ENCODE data around the gene LCK. TPM values are rescaled to one million over a fixed set of nuclear protein-coding genes. Genes with fewer than 3 reads are reported as not detected.

The LCK gene
- total RNA-seq, 2 experiments from 2014 or later = 289 to 292 TPM

- peak; percentile 65 for ATAC-seq
These were observed 70.7 kb downstream of the LCK start for GRCh38 chr1:32321712-32322291.

DNA sequence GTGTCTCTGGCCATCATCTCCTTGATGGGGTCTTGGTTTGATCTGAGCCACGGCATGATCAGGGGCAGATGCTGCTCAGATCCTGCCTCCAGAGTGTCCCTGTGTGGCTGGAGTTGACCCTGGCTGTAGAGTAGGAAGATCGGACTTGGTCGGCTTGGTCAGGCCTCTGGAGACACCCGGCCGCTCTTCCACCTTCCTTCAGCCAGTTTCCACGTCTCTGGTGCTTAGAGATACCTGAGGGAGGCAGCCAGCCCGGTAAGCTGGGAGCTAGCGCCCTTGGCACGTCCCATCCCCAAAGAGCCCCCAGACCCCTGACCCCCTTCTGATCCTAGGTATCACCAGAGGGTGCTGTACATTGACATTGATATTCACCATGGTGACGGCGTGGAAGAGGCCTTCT is 76.1 kb downstream of the LCK start:
- DNase-seq (no peak), ATAC-seq (no peak)
- no peak for TF ChIP-seq CTCF (IDR thresholded peaks at IDR 0.05)
- ChIA-PET CTCF (no interaction called here), POLR2A (interaction anchor here (0.9 to 1.0 kb wide), 2 partner anchors 18 to 76 kb away, joined by 3 read pairs; partner anchors contain the start of gene LCK)
- intact Hi-C loops (cut with micrococcal nuclease) = no loop called here
- H3K4me3 Mint-ChIP-seq = no peak overlapping the region
- no peak overlapping the region for H3K27ac Mint-ChIP-seq
- H3K36me3 Mint-ChIP-seq (ENCODE audit: low read depth) = peaks cover 57% of the 10 kb centered on the region
- no peaks in the 10 kb centered on the region for H3K27me3 Mint-ChIP-seq
- no peaks in the 10 kb centered on the region for H3K9me3 Mint-ChIP-seq
- peaks cover 23% of the 10 kb centered on the region for H3K4me1 Mint-ChIP-seq (ENCODE audit: low read depth)

More at GRCh38 chr1:32321712-32322291, 70.7 kb downstream of the LCK start:
- H3K4me3 Mint-ChIP-seq = peak overlapping the region; percentile 0
- peaks cover 46% of the 10 kb centered on the region for H3K36me3 Mint-ChIP-seq (ENCODE audit: low read depth)
- peak overlapping the region; percentile 81 for H3K27ac Mint-ChIP-seq
- H3K9me3 Mint-ChIP-seq = no peaks in the 10 kb centered on the region
- peaks cover 40% of the 10 kb centered on the region for H3K4me1 Mint-ChIP-seq (ENCODE audit: low read depth)
- ChIA-PET POLR2A (interaction anchor here (0.7 to 1.7 kb wide), 8 partner anchors 11 to 82 kb away, joined by 3 to 10 read pairs (median 4); partner anchors contain the start of gene MARCKSL1), CTCF (interaction anchor here (0.8 to 3.2 kb wide), 8 partner anchors 9 to 106 kb away, joined by 3 to 21 read pairs (median 4); partner anchors contain the start of gene MARCKSL1)
- intact Hi-C loops (cut with micrococcal nuclease) = no loop called here
- DNase-seq = peak; percentile 32
- H3K27me3 Mint-ChIP-seq = no peaks in the 10 kb centered on the region
- no peak for TF ChIP-seq CTCF (IDR thresholded peaks at IDR 0.05)

DNA sequence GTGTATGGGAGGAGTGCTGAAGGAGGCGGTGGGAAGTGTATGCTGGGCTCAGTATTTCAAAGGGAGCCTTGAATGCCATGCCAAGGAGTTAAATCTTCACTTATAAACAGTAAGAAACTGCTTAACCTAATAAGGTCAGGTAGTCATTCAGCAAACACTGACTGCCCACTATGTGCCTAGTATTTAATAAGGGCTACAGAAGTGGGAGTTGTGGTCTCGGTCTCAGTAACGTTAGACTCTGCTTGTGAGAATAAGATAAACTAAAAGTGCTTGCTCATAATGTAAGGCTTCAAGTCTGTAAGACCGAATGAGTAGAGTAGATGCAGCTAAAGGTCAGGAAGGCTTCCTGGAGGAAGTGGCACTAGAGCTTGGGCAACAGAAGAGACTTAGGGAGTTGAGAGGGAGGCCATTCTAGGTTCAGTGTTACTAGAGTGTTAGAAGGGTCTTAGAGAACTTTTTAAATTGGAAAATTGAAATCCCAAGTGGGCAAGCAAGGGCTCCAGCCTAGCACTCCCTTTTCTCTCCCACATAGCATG is 78.9 kb downstream of the LCK start:
- ChIA-PET CTCF (interaction anchor here (1.1 to 1.4 kb wide), 3 partner anchors 8 to 70 kb away, joined by 3 read pairs; no protein-coding TSS in a partner anchor), POLR2A (interaction anchor here (2.2 kb wide), 1 partner anchor 17 kb away, joined by 7 read pairs; no protein-coding TSS in a partner anchor)
- DNase-seq (no peak), ATAC-seq (no peak)
- TF ChIP-seq CTCF (IDR thresholded peaks at IDR 0.05) = no peak
- peaks cover 24% of the 10 kb centered on the region for H3K4me1 Mint-ChIP-seq (ENCODE audit: low read depth)
- no peak overlapping the region for H3K4me3 Mint-ChIP-seq
- no peaks in the 10 kb centered on the region for H3K27me3 Mint-ChIP-seq
- intact Hi-C loops (cut with micrococcal nuclease) = loop anchor here (5.0 kb wide), 1 partner anchor 42 kb away; no protein-coding TSS in a partner anchor
- peaks cover 49% of the 10 kb centered on the region for H3K36me3 Mint-ChIP-seq (ENCODE audit: low read depth)
- H3K27ac Mint-ChIP-seq = peak overlapping the region; percentile 27
- H3K9me3 Mint-ChIP-seq = no peaks in the 10 kb centered on the region

DNA sequence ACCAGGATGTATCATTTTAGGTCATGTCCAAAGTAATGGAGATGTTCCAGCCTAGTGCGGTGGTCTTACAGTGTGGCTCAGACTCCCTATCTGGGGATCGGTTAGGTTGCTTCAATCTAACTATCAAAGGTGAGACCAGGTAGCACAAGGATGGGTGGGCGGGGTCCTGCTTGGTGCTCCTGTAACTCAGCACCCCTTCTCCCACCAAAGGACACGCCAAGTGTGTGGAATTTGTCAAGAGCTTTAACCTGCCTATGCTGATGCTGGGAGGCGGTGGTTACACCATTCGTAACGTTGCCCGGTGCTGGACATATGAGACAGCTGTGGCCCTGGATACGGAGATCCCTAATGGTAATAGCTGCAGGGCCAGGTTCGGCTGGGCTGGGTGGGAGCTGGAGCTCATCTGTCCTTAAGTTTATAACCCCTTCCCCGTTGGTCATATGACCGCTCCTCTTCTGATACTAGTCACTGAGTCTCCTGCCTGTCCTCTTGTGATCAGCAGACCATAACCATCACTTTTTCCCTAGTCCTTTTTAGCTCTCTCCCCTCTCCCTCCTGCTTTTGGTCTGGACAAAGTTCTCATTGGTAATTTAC is 79.6 kb downstream of the LCK start:
- ChIA-PET POLR2A (interaction anchor here (1.7 to 2.4 kb wide), 3 partner anchors 18 to 39 kb away, joined by 3 to 7 read pairs (median 7); partner anchors contain the start of gene HDAC1), CTCF (interaction anchor here (1.0 to 1.6 kb wide), 5 partner anchors 9 to 82 kb away, joined by 3 to 4 read pairs (median 3); no protein-coding TSS in a partner anchor)
- no peak overlapping the region for H3K4me3 Mint-ChIP-seq
- peaks cover 43% of the 10 kb centered on the region for H3K36me3 Mint-ChIP-seq (ENCODE audit: low read depth)
- DNase-seq (no peak), ATAC-seq (no peak)
- intact Hi-C loops (cut with micrococcal nuclease) = loop anchor here (5.0 kb wide), 1 partner anchor 42 kb away; no protein-coding TSS in a partner anchor
- peaks cover 24% of the 10 kb centered on the region for H3K4me1 Mint-ChIP-seq (ENCODE audit: low read depth)
- TF ChIP-seq CTCF (IDR thresholded peaks at IDR 0.05) = no peak
- H3K27me3 Mint-ChIP-seq = no peaks in the 10 kb centered on the region
- H3K9me3 Mint-ChIP-seq = no peaks in the 10 kb centered on the region
- H3K27ac Mint-ChIP-seq = no peak overlapping the region
